GM10266 (cell line): ENCODE results near the gene MORN5.

Experiments used
- DNase-seq: peaks from one replicate; pipeline ENCODE4 v3.0.0; 2012; ENCODE audit errors: extremely low spot score
- TF ChIP-seq, protein P1 (sequence below): IDR thresholded peaks from 2 replicates; pipeline ENCODE4 v1.5.1; 2012; ENCODE audit warnings: mild to moderate bottlenecking, low read depth; ENCODE audit not compliant: control insufficient read depth, insufficient read depth; ENCODE audit errors: missing control alignments

Gene MORN5

DNA sequence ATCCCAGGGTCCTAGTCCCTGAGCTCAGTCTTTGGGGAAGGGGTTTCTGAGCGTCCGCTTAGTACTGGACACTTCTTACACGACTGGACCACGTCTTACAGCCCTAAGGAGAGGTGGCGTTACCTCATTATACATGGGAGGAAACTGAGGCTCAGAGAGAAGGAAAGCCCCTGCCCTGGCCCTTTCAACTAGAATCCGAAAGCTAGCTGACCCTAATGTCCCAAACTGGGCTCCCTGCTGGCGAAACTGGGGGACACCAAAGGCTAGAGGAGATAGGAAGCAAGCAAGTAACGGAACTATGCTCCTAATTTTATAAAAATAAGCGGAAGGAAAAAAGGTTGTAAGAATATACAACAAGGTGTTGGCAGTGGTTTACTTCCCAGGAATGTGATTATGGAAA lies 54.8 kb downstream of the MORN5 start:
- TF ChIP-seq, protein P1, sequence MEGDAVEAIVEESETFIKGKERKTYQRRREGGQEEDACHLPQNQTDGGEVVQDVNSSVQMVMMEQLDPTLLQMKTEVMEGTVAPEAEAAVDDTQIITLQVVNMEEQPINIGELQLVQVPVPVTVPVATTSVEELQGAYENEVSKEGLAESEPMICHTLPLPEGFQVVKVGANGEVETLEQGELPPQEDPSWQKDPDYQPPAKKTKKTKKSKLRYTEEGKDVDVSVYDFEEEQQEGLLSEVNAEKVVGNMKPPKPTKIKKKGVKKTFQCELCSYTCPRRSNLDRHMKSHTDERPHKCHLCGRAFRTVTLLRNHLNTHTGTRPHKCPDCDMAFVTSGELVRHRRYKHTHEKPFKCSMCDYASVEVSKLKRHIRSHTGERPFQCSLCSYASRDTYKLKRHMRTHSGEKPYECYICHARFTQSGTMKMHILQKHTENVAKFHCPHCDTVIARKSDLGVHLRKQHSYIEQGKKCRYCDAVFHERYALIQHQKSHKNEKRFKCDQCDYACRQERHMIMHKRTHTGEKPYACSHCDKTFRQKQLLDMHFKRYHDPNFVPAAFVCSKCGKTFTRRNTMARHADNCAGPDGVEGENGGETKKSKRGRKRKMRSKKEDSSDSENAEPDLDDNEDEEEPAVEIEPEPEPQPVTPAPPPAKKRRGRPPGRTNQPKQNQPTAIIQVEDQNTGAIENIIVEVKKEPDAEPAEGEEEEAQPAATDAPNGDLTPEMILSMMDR = no peak
- DNase-seq = no peak

DNA sequence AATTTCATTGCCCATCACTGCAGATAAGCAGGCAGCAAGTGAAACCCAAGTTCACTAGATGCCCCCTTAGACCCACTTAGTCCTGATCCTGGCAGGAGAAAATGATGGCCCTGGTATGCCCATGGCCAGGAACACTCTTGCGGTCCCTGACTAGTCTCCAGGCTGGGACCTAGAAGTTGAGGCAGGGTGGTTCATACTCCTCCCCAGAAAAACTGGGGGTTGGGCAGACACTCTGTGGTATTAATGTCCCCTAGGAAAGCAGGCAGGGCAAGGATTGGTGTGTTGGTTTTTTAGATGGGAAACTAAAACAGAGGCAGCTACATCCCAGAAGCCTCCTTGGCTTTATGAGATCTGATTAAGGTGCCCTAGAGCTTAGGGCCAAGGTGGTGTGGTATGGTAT lies 56.0 kb downstream of the MORN5 start:
- TF ChIP-seq, protein P1 = no peak
- DNase-seq = no peak

DNA sequence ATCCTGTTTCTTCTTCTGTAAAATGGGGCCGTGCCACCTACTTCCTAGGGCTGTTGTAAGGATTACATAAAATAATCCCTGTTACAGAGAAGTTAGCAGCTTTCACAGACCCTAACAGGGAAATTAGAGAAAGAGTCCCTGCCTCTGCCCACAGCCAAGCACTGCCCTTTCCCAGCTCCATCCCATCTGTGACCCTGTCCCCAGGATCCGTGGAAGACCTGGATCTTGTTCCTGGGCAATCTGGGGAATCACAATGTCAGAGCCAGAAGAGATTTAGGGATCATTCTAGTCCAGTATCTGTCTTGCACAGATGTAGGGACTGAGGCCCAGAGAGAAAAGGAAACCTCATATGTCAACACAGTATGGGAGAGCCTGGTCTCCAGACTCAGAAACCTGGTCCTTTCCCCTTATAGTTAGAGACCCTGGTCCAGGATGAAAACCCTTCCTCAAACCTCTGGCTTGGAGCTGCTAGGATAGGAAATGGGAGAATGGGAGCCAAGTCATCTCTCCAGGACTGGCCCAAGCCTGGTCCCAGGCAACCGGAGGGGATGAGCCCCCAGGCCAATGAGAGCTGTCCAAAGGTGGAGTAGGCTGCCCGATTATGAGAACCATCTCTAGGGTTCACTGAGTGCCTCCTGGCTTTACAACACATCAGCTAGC lies 56.6 kb downstream of the MORN5 start:
- TF ChIP-seq, protein P1 = no peak
- DNase-seq = no peak

DNA sequence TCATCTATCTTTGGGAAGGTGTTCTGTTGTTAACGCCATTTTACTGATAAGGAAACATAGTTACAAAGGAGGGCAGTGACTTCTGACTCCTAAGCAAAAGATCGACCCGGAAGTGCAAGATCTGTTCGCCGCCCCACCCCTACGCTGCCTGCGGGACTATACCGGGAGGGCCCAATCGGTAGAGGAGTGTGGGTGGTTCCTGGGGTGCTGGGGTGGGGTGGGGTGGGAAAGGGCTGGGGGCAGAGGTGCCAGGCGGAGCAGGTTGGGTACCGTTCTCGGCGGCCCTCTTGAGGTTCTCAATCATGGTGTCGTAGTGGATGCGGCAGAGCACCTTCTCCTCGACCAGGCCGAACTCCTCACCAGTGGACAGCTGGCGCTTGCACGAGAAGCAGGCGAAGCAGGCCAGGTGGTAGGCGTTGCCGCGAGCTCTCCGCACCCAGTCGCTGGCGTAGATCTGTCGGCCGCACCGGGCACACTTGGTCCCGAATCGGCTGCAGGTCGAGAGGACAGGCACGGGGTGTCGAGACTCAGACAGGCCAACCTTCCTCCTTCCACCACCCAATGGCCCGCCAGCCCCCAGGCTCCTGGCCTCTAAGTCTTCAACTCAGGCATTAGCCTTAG lies 57.2 kb downstream of the MORN5 start:
- TF ChIP-seq, protein P1 = no peak
- DNase-seq = no peak

DNA sequence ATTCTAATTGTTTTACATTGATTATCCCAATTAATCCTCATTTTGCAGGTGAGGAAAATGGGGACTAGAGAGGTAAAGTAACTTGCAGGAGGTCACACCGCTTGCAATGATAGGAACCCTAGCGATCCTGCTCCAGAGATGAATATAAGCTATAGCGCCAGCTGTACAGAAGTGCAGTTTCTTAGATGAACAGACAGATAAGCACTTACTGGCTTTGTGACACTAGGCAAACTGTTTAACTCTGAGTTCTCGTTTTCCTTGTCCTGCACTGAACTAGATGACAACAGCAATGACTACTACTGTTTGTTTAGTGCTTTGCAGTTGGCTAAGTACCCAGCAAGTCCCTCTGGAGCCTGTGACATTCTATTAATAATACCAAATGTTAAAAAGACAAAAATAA lies 57.9 kb downstream of the MORN5 start:
- DNase-seq = no peak
- TF ChIP-seq, protein P1 = no peak

DNA sequence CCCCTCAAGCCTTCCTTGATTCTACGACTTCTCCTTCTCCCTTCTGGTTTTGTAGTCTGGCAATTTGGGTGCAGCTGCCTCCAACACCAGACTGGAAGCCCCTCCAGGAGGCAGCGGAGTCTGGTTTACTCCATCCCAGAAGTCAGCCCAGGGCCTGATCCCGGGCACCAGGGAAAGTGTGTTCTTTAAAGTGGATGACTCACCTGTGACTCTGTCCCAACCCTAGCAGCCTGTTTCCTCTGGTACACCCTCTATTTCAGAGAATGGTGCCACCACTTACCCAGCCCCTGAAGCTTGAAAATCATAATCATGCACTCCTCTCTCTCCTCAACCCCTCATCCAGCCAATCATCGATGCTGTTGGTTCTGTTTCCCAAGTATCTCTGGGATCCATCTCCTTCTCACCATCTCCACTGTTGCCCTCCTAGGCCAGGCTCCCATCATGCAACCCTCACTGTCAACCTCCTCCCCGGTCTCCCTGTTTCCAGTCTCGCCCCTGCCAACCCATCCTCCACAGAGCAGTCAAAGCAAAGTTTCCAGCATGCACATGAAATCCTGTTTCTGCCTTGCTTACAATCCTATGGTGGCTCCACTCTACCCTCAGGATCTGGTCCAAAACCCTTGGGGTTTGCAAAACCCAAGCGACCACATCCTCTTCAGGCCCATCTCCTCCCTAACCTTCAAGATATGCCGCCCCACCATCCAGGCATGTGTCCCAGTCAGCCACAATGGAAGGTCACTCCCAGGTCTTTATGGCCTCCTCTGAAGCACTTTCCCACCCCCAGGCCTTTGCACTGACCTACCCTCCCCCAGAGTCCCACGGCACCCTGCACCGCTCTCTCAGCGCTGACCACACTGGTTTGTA lies 58.6 kb downstream of the MORN5 start:
- DNase-seq = no peak
- TF ChIP-seq, protein P1 = no peak
